ENCODE results near the gene GRM7. TPM values are rescaled to one million over a fixed set of nuclear protein-coding genes. Genes with fewer than 3 reads are reported as not detected.

GRM7 gene
- total RNA-seq, 6 experiments from 2014 or later: not detected

- TF ChIP-seq CTCF (IDR thresholded peaks at IDR 0.05): no peak
- DNase-seq: no peak
- Mint-ChIP-seq H3K27ac (no peak overlapping the region), H3K4me1 (ENCODE audit: low read depth) (no peaks in the 10 kb centered on the region), H3K4me3 (no peak overlapping the region), H3K9me3 (peaks cover 42% of the 10 kb centered on the region), H3K36me3 (ENCODE audit: low read depth) (no peaks in the 10 kb centered on the region), H3K27me3 (ENCODE audit: insufficient read depth) (no peaks in the 10 kb centered on the region)
Measured at GRCh38 chr3:7215706-7216105, 354.8 kb downstream of the GRM7 start.

GRCh38 chr3:7226393-7226792 is 365.5 kb downstream of the GRM7 start:
- no peak overlapping the region for H3K4me3 Mint-ChIP-seq
- no peak for DNase-seq
- H3K27ac Mint-ChIP-seq: no peak overlapping the region
- TF ChIP-seq CTCF (IDR thresholded peaks at IDR 0.05): no peak
- H3K4me1 Mint-ChIP-seq (ENCODE audit: low read depth): no peaks in the 10 kb centered on the region
- H3K27me3 Mint-ChIP-seq (ENCODE audit: insufficient read depth): no peaks in the 10 kb centered on the region
- H3K9me3 Mint-ChIP-seq: peaks cover 31% of the 10 kb centered on the region
- no peaks in the 10 kb centered on the region for H3K36me3 Mint-ChIP-seq (ENCODE audit: low read depth)

- Mint-ChIP-seq H3K4me3 (no peak overlapping the region), H3K27me3 (ENCODE audit: insufficient read depth) (no peaks in the 10 kb centered on the region), H3K4me1 (ENCODE audit: low read depth) (no peaks in the 10 kb centered on the region), H3K27ac (no peak overlapping the region), H3K36me3 (ENCODE audit: low read depth) (no peaks in the 10 kb centered on the region), H3K9me3 (peaks cover 32% of the 10 kb centered on the region)
- no peak for DNase-seq
- no peak for TF ChIP-seq CTCF (IDR thresholded peaks at IDR 0.05)
Measured at GRCh38 chr3:7238565-7239295, 377.8 kb downstream of the GRM7 start.

- TF ChIP-seq CTCF (IDR thresholded peaks at IDR 0.05): no peak
- Mint-ChIP-seq H3K27ac (no peak overlapping the region), H3K27me3 (ENCODE audit: insufficient read depth) (no peaks in the 10 kb centered on the region), H3K9me3 (peaks cover 39% of the 10 kb centered on the region), H3K36me3 (ENCODE audit: low read depth) (no peaks in the 10 kb centered on the region), H3K4me1 (ENCODE audit: low read depth) (no peaks in the 10 kb centered on the region), H3K4me3 (no peak overlapping the region)
- no peak for DNase-seq
Measured at GRCh38 chr3:7241584-7242302, 380.8 kb downstream of the GRM7 start.

GRCh38 chr3:7242303-7242635 is 381.4 kb downstream of the GRM7 start:
- H3K4me1 Mint-ChIP-seq (ENCODE audit: low read depth): no peaks in the 10 kb centered on the region
- TF ChIP-seq CTCF (IDR thresholded peaks at IDR 0.05): no peak
- peaks cover 40% of the 10 kb centered on the region for H3K9me3 Mint-ChIP-seq
- H3K27me3 Mint-ChIP-seq (ENCODE audit: insufficient read depth): no peaks in the 10 kb centered on the region
- DNase-seq: no peak
- H3K36me3 Mint-ChIP-seq (ENCODE audit: low read depth): no peaks in the 10 kb centered on the region
- H3K27ac Mint-ChIP-seq: no peak overlapping the region
- no peak overlapping the region for H3K4me3 Mint-ChIP-seq

Data from HFFc6 (cell line).